HG03025 (cell line): Measurements from ENCODE around the gene FMN2.
"Not testable (repeated sequence)": the region's sequence is repeated elsewhere in the genome, so short reads cannot be mapped to it uniquely, and the experiment has no call there.

Experiments
- ATAC-seq: cut with Tn5 transposase; IDR thresholded peaks from one replicate; pipeline ENCODE4 v1.9.1; 2021; ENCODE audit warnings: mild to moderate bottlenecking, moderate library complexity; ENCODE audit not compliant: unreplicated experiment, low FRiP score

FMN2 gene

GRCh38 chr1:240295811-240296210, 204.1 kb downstream of the FMN2 start:
- ATAC-seq, result no peak

DNA sequence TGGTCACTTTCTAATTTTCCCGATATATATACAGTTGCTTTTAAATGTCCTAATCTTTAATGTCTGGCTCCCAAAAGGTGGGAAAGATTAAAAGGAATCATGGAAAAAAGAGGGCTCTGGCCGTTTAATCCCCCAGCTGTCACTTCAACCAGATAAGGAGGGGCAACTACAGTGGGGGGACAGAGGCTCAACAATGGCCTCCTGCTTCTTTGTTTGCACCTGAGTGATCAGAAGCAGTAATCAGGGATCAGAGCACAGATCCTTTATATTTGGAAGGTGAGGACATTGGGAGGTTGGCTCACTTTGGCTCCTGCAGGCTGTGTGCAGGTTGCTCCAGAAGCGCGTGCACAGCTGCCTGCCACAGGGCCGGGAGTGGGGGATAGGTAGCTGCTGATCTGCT, 212.8 kb downstream of the FMN2 start:
- no peak for ATAC-seq

DNA sequence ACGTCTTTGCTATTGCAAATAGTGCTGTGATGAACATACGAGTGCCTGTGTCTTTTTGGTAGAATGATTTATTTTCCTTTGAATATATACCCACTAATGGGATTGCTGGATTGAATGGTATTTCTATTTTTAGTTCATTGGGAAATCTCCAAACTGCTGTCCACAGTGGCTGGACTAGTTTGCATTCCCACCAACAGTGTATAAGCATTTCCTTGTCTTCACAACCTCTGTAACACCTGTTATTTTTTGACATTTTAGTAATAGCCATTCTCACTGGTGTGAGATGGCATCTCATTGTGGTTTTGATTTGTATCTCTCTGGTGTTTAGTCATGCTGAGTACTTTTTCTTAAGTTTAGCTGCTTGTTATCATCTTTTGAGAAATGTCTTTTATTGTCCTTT, 215.0 kb downstream of the FMN2 start:
- ATAC-seq, result no peak

- ATAC-seq, result no peak
Observed at GRCh38 chr1:240308096-240308495, 216.4 kb downstream of the FMN2 start.

DNA sequence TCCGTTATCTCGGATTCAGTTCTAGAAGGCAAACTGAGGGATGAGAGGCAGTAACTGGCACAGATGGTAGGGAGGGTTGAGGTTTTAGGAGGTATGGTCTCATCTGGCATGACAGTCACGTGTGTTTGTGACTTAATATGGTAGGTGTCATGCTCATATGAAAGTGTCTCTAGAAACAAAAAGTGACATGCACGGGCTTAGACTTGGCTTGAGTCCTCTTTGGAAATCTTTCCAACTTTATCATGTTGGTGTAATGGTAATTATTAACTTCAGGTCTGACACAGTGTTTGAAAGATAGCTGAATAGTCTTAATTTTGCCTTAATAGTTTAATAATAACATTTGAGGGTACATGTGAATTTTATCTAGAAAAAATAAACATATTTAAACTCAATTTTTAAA, 218.1 kb downstream of the FMN2 start:
- ATAC-seq, result no peak

- no peak for ATAC-seq
Observed at GRCh38 chr1:240310226-240310925, 218.7 kb downstream of the FMN2 start.

- ATAC-seq, result no peak
Observed at GRCh38 chr1:240312872-240313271, 221.2 kb downstream of the FMN2 start.

DNA sequence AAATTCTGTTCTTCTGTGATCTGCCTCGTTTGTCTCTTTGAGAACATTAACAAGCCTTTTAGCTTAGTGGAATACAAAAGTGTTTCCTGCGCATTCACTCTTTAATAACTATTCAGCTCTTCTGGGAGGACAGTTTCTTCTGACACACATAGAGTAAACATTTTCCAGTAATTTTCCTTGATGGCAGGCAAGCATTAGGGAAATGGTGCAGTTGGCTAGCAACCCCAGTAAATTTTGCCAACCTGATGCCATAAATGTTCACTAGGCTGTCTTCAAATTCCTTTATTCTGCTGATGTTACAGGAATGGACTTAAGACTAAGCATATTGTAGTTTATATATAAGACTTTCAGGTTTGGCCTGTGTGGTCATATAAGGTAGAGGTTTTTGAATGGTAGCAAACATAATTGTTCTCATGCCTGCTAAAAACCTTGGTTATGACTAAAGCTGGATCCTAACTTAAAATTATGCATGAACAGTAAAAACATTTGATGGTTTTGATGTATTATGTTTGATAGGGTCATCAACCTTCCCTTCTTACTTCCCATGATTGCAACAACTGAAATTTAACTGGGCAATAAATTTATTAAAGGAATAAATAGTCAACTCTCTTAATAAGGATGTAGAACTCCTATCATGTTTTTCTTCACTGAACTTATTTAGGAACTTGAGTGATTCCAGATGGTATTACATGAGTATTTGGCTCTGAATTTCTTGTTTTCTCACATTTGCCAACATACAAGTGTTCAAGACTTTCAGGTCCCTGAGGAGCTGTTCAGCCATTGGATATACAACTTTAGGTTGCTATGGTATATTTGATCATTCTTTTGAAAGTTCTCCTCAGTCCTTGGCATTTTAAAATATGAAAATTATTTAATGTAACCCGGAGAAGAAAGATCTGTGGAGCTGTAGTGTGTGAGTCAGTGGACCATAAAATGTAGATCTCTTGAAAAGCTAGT, 223.4 kb downstream of the FMN2 start:
- no peak for ATAC-seq

- ATAC-seq, result no peak
Observed at GRCh38 chr1:240319998-240320397, 228.3 kb downstream of the FMN2 start.

GRCh38 chr1:240320659-240321058, 229.0 kb downstream of the FMN2 start:
- ATAC-seq, result no peak

- ATAC-seq, result no peak
Observed at GRCh38 chr1:240322943-240323342, 231.3 kb downstream of the FMN2 start.

DNA sequence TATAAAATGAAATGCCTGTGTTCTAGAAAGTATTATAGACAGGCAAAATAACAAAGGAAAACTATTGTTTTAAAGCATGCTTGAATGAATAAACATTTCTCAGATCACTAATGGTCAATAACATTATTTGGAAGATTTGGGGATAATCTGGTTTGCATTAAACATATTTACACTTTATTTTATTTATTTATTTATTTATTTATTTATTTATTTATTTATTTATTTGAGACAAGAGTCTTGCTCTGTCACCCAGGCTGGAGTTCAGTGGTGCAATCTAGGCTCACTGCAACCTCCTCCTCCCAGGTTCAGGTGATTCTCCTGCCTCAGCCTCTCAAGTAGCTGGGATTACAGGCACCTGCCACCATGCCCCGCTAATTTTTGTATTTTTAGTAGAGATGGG, 236.7 kb downstream of the FMN2 start:
- not testable (repeated sequence) for ATAC-seq

GRCh38 chr1:240329443-240329842, 237.8 kb downstream of the FMN2 start:
- no peak for ATAC-seq

GRCh38 chr1:240332672-240333071, 241.0 kb downstream of the FMN2 start:
- no peak for ATAC-seq

DNA sequence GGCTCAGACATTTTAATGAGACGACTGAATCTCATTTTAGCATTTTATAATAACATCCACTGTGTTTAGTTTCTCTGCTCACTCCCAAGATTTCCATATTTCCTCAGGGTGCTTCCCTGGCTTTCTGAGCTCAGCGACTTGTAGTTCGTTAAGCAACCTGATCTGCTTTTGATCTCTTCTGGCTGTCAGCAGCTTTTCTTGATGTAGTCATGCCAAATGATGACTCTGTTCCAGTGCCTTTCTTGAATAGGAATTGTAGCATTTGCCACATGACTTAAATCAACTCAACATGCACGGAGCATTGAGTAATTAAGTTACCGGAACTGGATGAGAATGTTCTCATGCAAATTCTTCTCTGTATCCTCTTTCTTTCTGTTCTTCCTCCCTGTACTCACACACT, 246.1 kb downstream of the FMN2 start:
- ATAC-seq, result no peak

- ATAC-seq, result no peak
Observed at GRCh38 chr1:240338837-240339236, 247.2 kb downstream of the FMN2 start.

- ATAC-seq, result no peak
Observed at GRCh38 chr1:240341365-240342250, 249.9 kb downstream of the FMN2 start.

GRCh38 chr1:240342251-240342625, 250.6 kb downstream of the FMN2 start:
- ATAC-seq, result no peak

GRCh38 chr1:240343045-240343444, 251.4 kb downstream of the FMN2 start:
- ATAC-seq, result no peak

- no peak for ATAC-seq
Observed at GRCh38 chr1:240343966-240344365, 252.3 kb downstream of the FMN2 start.

- ATAC-seq, result no peak
Observed at GRCh38 chr1:240344918-240345317, 253.2 kb downstream of the FMN2 start.
